Natural killer cell (primary cell): Measurements from ENCODE around the gene TMEM176A. TPM values are rescaled to one million over a fixed set of nuclear protein-coding genes. Genes with fewer than 3 reads are reported as not detected.

Experiments
- ATAC-seq, 3 donors: fragments of 150-1000 bp in 2 of 3; fragments of 200-7000 bp in 1 of 3; cut with Tn5 transposase; 1 replicate in 1 of 3; 2 replicates in 2 of 3; pipeline ENCODE4 v1.10.0; 2021; ENCODE audit warnings: mild to moderate bottlenecking in 2 of 3, moderate library complexity in 2 of 3
- DNase-seq, 2 donors: peaks; one replicate each; pipeline versions ENCODE4 v3.0.0 to v3.0.0-alpha.2; 2013 to 2021; ENCODE audit warnings: mixed read lengths in 1 of 2
- H3K27ac ChIP-seq: one replicate; pipeline ENCODE4 v1.5.1; 2013; ENCODE audit warnings: mild to moderate bottlenecking, low read length
- H3K27me3 ChIP-seq: one replicate; pipeline ENCODE4 v1.6.1; 2013; ENCODE audit warnings: low read length; ENCODE audit not compliant: control insufficient read depth, insufficient read depth
- H3K36me3 ChIP-seq: one replicate; pipeline ENCODE4 v1.6.1; 2013; ENCODE audit warnings: low read length; ENCODE audit not compliant: control insufficient read depth, insufficient read depth
- H3K4me1 ChIP-seq: one replicate; pipeline ENCODE4 v1.6.1; 2013; ENCODE audit warnings: low read length; ENCODE audit not compliant: control insufficient read depth, insufficient read depth
- H3K4me3 ChIP-seq: one replicate; pipeline ENCODE4 v1.5.1; 2013; ENCODE audit warnings: low read length
- H3K9me3 ChIP-seq: one replicate; pipeline ENCODE4 v1.6.1; 2013; ENCODE audit warnings: low read length; ENCODE audit not compliant: control insufficient read depth, insufficient read depth
- H3K27ac Mint-ChIP-seq, 2 donors: one replicate each; pipeline ENCODE4 v1.8.0; 2022; ENCODE audit warnings: mild to moderate bottlenecking in 2 of 2, mixed read lengths in 2 of 2, moderate library complexity in 1 of 2
- H3K27me3 Mint-ChIP-seq, 2 donors: one replicate each; pipeline ENCODE4 v1.8.0; 2022; ENCODE audit warnings: low read depth in 2 of 2, mixed read lengths in 2 of 2
- H3K36me3 Mint-ChIP-seq: one replicate; pipeline ENCODE4 v1.8.0; 2022; ENCODE audit warnings: mixed read lengths
- H3K4me1 Mint-ChIP-seq, 2 donors: one replicate each; pipeline ENCODE4 v1.8.0; 2022; ENCODE audit warnings: mixed read lengths in 2 of 2
- H3K4me3 Mint-ChIP-seq: one replicate; pipeline ENCODE4 v1.8.0; 2022; ENCODE audit warnings: mild to moderate bottlenecking, moderate library complexity, mixed read lengths
- H3K9me3 Mint-ChIP-seq, 2 donors: one replicate each; pipeline ENCODE4 v1.8.0; 2022; ENCODE audit warnings: mixed read lengths in 2 of 2
- CTCF ChIP-seq: fragments of 200-600 bp; IDR thresholded peaks from one replicate; pipeline ENCODE4 v1.8.0; 2022; ENCODE audit warnings: antibody characterized with exemption
- WGBS: methylation state at CpG from one replicate; pipeline ENCODE4 v1.1.7; 2013; ENCODE audit warnings: missing lambda C conversion rate; ENCODE audit not compliant: insufficient coverage; 5-methylcytosine and 5-hydroxymethylcytosine counted together
- intact Hi-C: fragments of 100-400 bp; cut with micrococcal nuclease; formaldehyde crosslinking; loops from one replicate; pipeline ENCODE4 v1.14.2; 2022
- total RNA-seq, 4 donors: library from RNA; stranded (reverse); fragments of 120-200 nt in 1 of 4; gene quantifications; one replicate each; pipeline versions ENCODE4 v1.2.3 to v1.2.4, GENCODE V29; 2013 to 2022

TMEM176A gene
- total RNA-seq, 3 donors from 2014 or later (not counting 1 experiment from before 2014, with no cell fraction given) = 2.0 TPM; not detected in 2

GRCh38 chr7:150803161-150803860, 2.7 kb downstream of the TMEM176A start:
- DNase-seq = no peak
- no peak overlapping the region for H3K27ac Mint-ChIP-seq
- H3K4me3 Mint-ChIP-seq = no peak overlapping the region
- peaks cover 0 to 3% of the 10 kb centered on the region in 2 donors for H3K9me3 Mint-ChIP-seq
- Histone ChIP-seq H3K4me3 (no peak overlapping the region), H3K27ac (no peak overlapping the region), H3K36me3 (no peaks in the 10 kb centered on the region), H3K4me1 (peaks cover 15% of the 10 kb centered on the region), H3K9me3 (peaks cover 12% of the 10 kb centered on the region), H3K27me3 (peaks cover 23% of the 10 kb centered on the region)
- H3K36me3 Mint-ChIP-seq = peaks cover 12% of the 10 kb centered on the region
- intact Hi-C loops = no loop called here
- ATAC-seq = no peak
- peaks cover 9 to 14% of the 10 kb centered on the region in 2 donors for H3K4me1 Mint-ChIP-seq
- TF ChIP-seq CTCF = no peak
- 88% methylated on average over 10 of the region's 10 CpGs for WGBS
- peaks cover 47 to 55% of the 10 kb centered on the region in 2 donors for H3K27me3 Mint-ChIP-seq

- H3K4me1 Mint-ChIP-seq = peaks cover 9 to 14% of the 10 kb centered on the region in 2 donors
- peaks cover 0 to 3% of the 10 kb centered on the region in 2 donors for H3K9me3 Mint-ChIP-seq
- WGBS = 91% methylated on average over 4 of the region's 5 CpGs
- peaks cover 13% of the 10 kb centered on the region for H3K4me1 ChIP-seq
- H3K36me3 ChIP-seq = no peaks in the 10 kb centered on the region
- H3K27ac ChIP-seq = no peak overlapping the region
- intact Hi-C loops = no loop called here
- H3K4me3 Mint-ChIP-seq = no peak overlapping the region
- no peak for DNase-seq
- H3K9me3 ChIP-seq = peaks cover 12% of the 10 kb centered on the region
- H3K36me3 Mint-ChIP-seq = peaks cover 12% of the 10 kb centered on the region
- peaks cover 45 to 55% of the 10 kb centered on the region in 2 donors for H3K27me3 Mint-ChIP-seq
- no peak overlapping the region for H3K27ac Mint-ChIP-seq
- no peak for TF ChIP-seq CTCF
- H3K4me3 ChIP-seq = no peak overlapping the region
- peaks cover 19% of the 10 kb centered on the region for H3K27me3 ChIP-seq
- no peak for ATAC-seq
Observed at GRCh38 chr7:150804802-150805201, 4.2 kb downstream of the TMEM176A start.

- no peak overlapping the region for H3K27ac ChIP-seq
- no peak for ATAC-seq
- H3K4me3 ChIP-seq = no peak overlapping the region
- H3K36me3 ChIP-seq = no peaks in the 10 kb centered on the region
- Mint-ChIP-seq H3K27me3 (peaks cover 51 to 65% of the 10 kb centered on the region in 2 donors), H3K36me3 (peaks cover 12% of the 10 kb centered on the region), H3K4me3 (no peak overlapping the region), H3K9me3 (peaks cover 0 to 3% of the 10 kb centered on the region in 2 donors), H3K27ac (no peak overlapping the region), H3K4me1 (peaks cover 9 to 12% of the 10 kb centered on the region in 2 donors)
- peaks cover 4% of the 10 kb centered on the region for H3K4me1 ChIP-seq
- intact Hi-C loops = no loop called here
- peaks cover 16% of the 10 kb centered on the region for H3K27me3 ChIP-seq
- H3K9me3 ChIP-seq = peaks cover 12% of the 10 kb centered on the region
- no peak for DNase-seq
- no peak for TF ChIP-seq CTCF
Observed at GRCh38 chr7:150805864-150806263, 5.3 kb downstream of the TMEM176A start.

GRCh38 chr7:150806454-150806853, 5.9 kb downstream of the TMEM176A start:
- peaks cover 6 to 7% of the 10 kb centered on the region in 2 donors for H3K4me1 Mint-ChIP-seq

More at GRCh38 chr7:150806454-150806853, 5.9 kb downstream of the TMEM176A start:
- peaks cover 14% of the 10 kb centered on the region for H3K27me3 ChIP-seq
- DNase-seq (no peak), ATAC-seq (no peak)
- TF ChIP-seq CTCF = no peak
- Mint-ChIP-seq H3K27me3 (peaks cover 48 to 67% of the 10 kb centered on the region in 2 donors), H3K27ac (no peak overlapping the region), H3K4me3 (no peak overlapping the region), H3K36me3 (peaks cover 12% of the 10 kb centered on the region), H3K9me3 (peaks cover 0 to 3% of the 10 kb centered on the region in 2 donors)
- H3K4me3 ChIP-seq = no peak overlapping the region
- H3K27ac ChIP-seq = no peak overlapping the region
- 100% methylated on average over 3 of the region's 3 CpGs for WGBS
- intact Hi-C loops = no loop called here
- peaks cover 12% of the 10 kb centered on the region for H3K9me3 ChIP-seq
- no peaks in the 10 kb centered on the region for H3K4me1 ChIP-seq
- H3K36me3 ChIP-seq = no peaks in the 10 kb centered on the region
